Measurements from ENCODE around the gene CCDC85B. TPM values are rescaled to one million over a fixed set of nuclear protein-coding genes. Genes with fewer than 3 reads are reported as not detected.

CCDC85B gene
- total RNA-seq, 4 donors from 2014 or later, result 16.0 to 34.3 (median 28.0) TPM

GRCh38 chr11:65873318-65874156 lies 16.9 kb upstream of the CCDC85B start:
- peak; percentile 66 for DNase-seq
- intact Hi-C loops (cut with DNase I), result no loop called here
- 15 to 38% methylated on average over 6 to 18 of the region's 54 CpGs for WGBS, 2 donors

GRCh38 chr11:65879617-65880016 lies 10.9 kb upstream of the CCDC85B start, which contains the start of gene CTSW:
Gene CTSW (plus strand): TSS chr11:65879837. CDS start chr11:65879855, 18 bp downstream.
- Histone ChIP-seq H3K27ac (peak within 1 kb of the TSS in 1 of 4 donors; percentile 13), H3K4me3 (peak within 1 kb of the TSS in 1 of 4 donors; percentile 16)
- WGBS, 2 donors, result 28 to 48% methylated on average over 4 to 6 of the region's 7 CpGs

More at GRCh38 chr11:65873318-65874156, 16.9 kb upstream of the CCDC85B start:
- H3K4me1 ChIP-seq, result peaks cover 16 to 46% (median 18%) of the 10 kb centered on the region in 3 donors
- H3K36me3 ChIP-seq, result no peaks in the 10 kb centered on the region
- no peaks in the 10 kb centered on the region for H3K9me3 ChIP-seq
- TF ChIP-seq POLR2A (IDR thresholded peaks at IDR 0.05), result peak in 3 of 4 donors; percentile 48 to 94 (median 58)
- peak in 1 of 6 experiments; percentile 21 for TF ChIP-seq CTCF (IDR thresholded peaks at IDR 0.05)
- H3K27ac ChIP-seq, result peak overlapping the region; percentile 81 to 95 (median 87)
- H3K27me3 ChIP-seq, result no peaks in the 10 kb centered on the region
- peak overlapping the region; percentile 35 to 73 (median 61) for H3K4me3 ChIP-seq

GRCh38 chr11:65880027-65880426 lies 10.4 kb upstream of the CCDC85B start:
- H3K9me3 ChIP-seq, result no peaks in the 10 kb centered on the region
- H3K4me3 ChIP-seq, result peak overlapping the region in 1 of 4 donors; percentile 16
- no peaks in the 10 kb centered on the region for H3K27me3 ChIP-seq
- TF ChIP-seq POLR2A (IDR thresholded peaks at IDR 0.05) (no peak), CTCF (IDR thresholded peaks at IDR 0.05) (no peak)
- no peak for DNase-seq
- H3K36me3 ChIP-seq, result peaks cover 0 to 31% (median 8%) of the 10 kb centered on the region in 3 donors
- intact Hi-C loops (cut with DNase I), result loop anchor here (5.0 kb wide), 1 partner anchor 107 kb away; no protein-coding TSS in a partner anchor
- 51 to 59% methylated on average over 5 of the region's 7 CpGs for WGBS, 2 donors
- peaks cover 0 to 16% (median 0%) of the 10 kb centered on the region in 3 donors for H3K4me1 ChIP-seq
- no peak overlapping the region for H3K27ac ChIP-seq

More at GRCh38 chr11:65879617-65880016, 10.9 kb upstream of the CCDC85B start, which contains the start of gene CTSW:
- intact Hi-C loops (cut with DNase I), result loop anchor here (5.0 kb wide), 1 partner anchor 108 kb away; no protein-coding TSS in a partner anchor
- H3K9me3 ChIP-seq, result no peaks in the 10 kb centered on the region
- H3K27me3 ChIP-seq, result no peaks in the 10 kb centered on the region
- peaks cover 0 to 28% (median 8%) of the 10 kb centered on the region in 3 donors for H3K36me3 ChIP-seq
- peaks cover 0 to 12% (median 0%) of the 10 kb centered on the region in 3 donors for H3K4me1 ChIP-seq
- TF ChIP-seq CTCF (IDR thresholded peaks at IDR 0.05), result no peak
- DNase-seq, result no peak

GRCh38 chr11:65880844-65881421 lies 9.5 kb upstream of the CCDC85B start:
- TF ChIP-seq POLR2A (IDR thresholded peaks at IDR 0.05) (no peak), CTCF (IDR thresholded peaks at IDR 0.05) (no peak)
- intact Hi-C loops (cut with DNase I), result loop anchor here (5.0 kb wide), 1 partner anchor 106 kb away; no protein-coding TSS in a partner anchor
- 71 to 89% methylated on average over 3 to 4 of the region's 7 CpGs for WGBS, 2 donors
- Histone ChIP-seq H3K4me3 (no peak overlapping the region), H3K27ac (peak overlapping the region in 1 of 4 donors; percentile 13), H3K4me1 (peaks cover 0 to 19% (median 0%) of the 10 kb centered on the region in 3 donors), H3K27me3 (no peaks in the 10 kb centered on the region), H3K9me3 (no peaks in the 10 kb centered on the region), H3K36me3 (peaks cover 0 to 40% (median 8%) of the 10 kb centered on the region in 3 donors)
- no peak for DNase-seq

Data from esophagus squamous epithelium (tissue), 5 donors.